ENCODE measurements around the gene HBE1. TPM values are rescaled to one million over a fixed set of nuclear protein-coding genes. Genes with fewer than 3 reads are reported as not detected.

HBE1 gene
- total RNA-seq, 1 donor from 2014 or later: 0.34 TPM

DNA sequence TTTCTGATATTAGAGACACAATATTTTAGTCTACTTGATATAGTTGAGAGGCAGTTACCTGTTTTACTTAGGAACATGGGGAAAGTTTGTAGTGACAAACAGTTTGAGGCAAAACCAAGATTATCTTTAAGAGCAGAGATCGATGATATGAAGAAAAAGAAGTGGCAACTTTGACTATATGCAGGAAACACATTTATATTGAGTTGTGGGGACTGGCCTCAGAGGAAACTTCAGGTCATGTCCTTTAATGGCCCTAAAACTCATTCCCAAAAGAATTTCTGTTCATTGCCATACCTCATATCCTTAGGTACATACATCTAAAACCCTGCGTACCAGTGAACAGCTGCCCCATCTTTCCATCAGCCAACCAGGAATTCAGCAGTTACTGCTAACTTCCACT lies 24.6 kb downstream of the HBE1 start:
- no peak overlapping the region for H3K4me3 Mint-ChIP-seq
- no peaks in the 10 kb centered on the region for H3K9me3 Mint-ChIP-seq
- H3K27me3 Mint-ChIP-seq (ENCODE audit: low read depth): peaks cover 6% of the 10 kb centered on the region
- TF ChIP-seq CTCF (IDR thresholded peaks at IDR 0.05; ENCODE audit: unreplicated experiment): no peak
- DNase-seq (ENCODE audit: low spot score in 2 of 2, unreplicated experiment in 2 of 2): no peak
- no peaks in the 10 kb centered on the region for H3K36me3 Mint-ChIP-seq
- no peak overlapping the region for H3K27ac Mint-ChIP-seq
- peaks cover 28% of the 10 kb centered on the region for H3K4me1 Mint-ChIP-seq

- Mint-ChIP-seq H3K27me3 (ENCODE audit: low read depth) (peaks cover 6% of the 10 kb centered on the region), H3K4me1 (peaks cover 28% of the 10 kb centered on the region)
- TF ChIP-seq CTCF (IDR thresholded peaks at IDR 0.05; ENCODE audit: unreplicated experiment): no peak
Measured at GRCh38 chr11:5243816-5244180, 25.9 kb downstream of the HBE1 start.

DNA sequence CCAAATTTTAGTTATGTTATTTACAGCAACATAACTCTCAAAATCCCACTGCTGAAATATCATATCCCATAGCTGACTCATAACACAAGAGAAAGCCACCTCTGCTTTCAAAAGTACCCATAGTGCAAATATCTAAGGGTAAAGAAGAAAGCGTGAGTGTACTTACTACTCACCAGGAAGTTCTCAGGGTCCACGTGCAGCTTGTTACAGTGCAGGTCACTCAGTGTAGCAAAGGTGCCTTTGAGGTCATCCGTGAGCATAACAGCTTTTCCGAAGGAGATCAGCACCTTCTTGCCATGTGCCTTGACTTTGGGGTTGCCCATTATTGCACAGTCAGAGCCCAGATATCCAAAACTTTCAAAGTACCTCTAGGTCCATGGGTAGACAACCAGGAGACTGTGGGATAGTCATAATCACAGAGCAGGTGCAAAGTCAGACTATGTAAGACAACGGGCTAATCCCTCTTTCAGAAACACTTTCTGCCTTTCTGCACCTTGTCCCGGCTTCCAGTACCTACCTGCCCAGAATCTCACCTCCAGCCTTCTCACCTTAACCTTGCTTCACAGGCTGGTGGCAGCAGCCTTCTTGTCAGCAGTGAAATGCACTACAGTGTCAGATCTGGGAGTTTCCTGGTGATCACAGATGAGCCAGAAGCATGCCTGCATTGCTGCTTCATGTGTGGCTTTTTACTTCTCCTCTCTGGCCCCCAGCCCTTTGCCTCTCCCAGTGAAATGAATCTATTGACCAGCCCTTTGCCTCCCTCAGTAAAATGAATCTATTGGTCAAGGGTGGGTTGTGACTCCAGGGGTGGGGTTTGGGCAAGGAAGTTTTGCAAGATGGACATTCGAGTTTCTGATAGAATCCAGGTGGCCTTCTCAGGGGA lies 26.6 kb downstream of the HBE1 start:
- Mint-ChIP-seq H3K36me3 (no peaks in the 10 kb centered on the region), H3K27ac (no peak overlapping the region), H3K4me1 (peaks cover 28% of the 10 kb centered on the region), H3K9me3 (no peaks in the 10 kb centered on the region), H3K27me3 (ENCODE audit: low read depth) (peaks cover 6% of the 10 kb centered on the region), H3K4me3 (no peak overlapping the region)
- DNase-seq (ENCODE audit: low spot score in 2 of 2, unreplicated experiment in 2 of 2): no peak
- TF ChIP-seq CTCF (IDR thresholded peaks at IDR 0.05; ENCODE audit: unreplicated experiment): no peak

More at GRCh38 chr11:5243816-5244180, 25.9 kb downstream of the HBE1 start:
- no peak for DNase-seq (ENCODE audit: low spot score in 2 of 2, unreplicated experiment in 2 of 2)
- Mint-ChIP-seq H3K27ac (no peak overlapping the region), H3K36me3 (no peaks in the 10 kb centered on the region), H3K4me3 (no peak overlapping the region), H3K9me3 (no peaks in the 10 kb centered on the region)

- H3K27me3 Mint-ChIP-seq (ENCODE audit: low read depth): peaks cover 6% of the 10 kb centered on the region
- no peaks in the 10 kb centered on the region for H3K9me3 Mint-ChIP-seq
- no peak for DNase-seq (ENCODE audit: low spot score in 2 of 2, unreplicated experiment in 2 of 2)
- peaks cover 25% of the 10 kb centered on the region for H3K4me1 Mint-ChIP-seq
- no peaks in the 10 kb centered on the region for H3K36me3 Mint-ChIP-seq
- H3K4me3 Mint-ChIP-seq: no peak overlapping the region
- no peak for TF ChIP-seq CTCF (IDR thresholded peaks at IDR 0.05; ENCODE audit: unreplicated experiment)
- no peak overlapping the region for H3K27ac Mint-ChIP-seq
Measured at GRCh38 chr11:5242208-5242607, 27.5 kb downstream of the HBE1 start.

- peaks cover 17% of the 10 kb centered on the region for H3K4me1 Mint-ChIP-seq
- H3K36me3 Mint-ChIP-seq: no peaks in the 10 kb centered on the region
- H3K27ac Mint-ChIP-seq: no peak overlapping the region
- no peak for DNase-seq (ENCODE audit: low spot score in 2 of 2, unreplicated experiment in 2 of 2)
- H3K27me3 Mint-ChIP-seq (ENCODE audit: low read depth): peaks cover 9% of the 10 kb centered on the region
- H3K9me3 Mint-ChIP-seq: no peaks in the 10 kb centered on the region
- TF ChIP-seq CTCF (IDR thresholded peaks at IDR 0.05; ENCODE audit: unreplicated experiment): no peak
- no peak overlapping the region for H3K4me3 Mint-ChIP-seq
Measured at GRCh38 chr11:5241458-5241857, 28.3 kb downstream of the HBE1 start.

All from mesothelial cell of epicardium (in vitro differentiated cells).